Astrocyte of the spinal cord (primary cell): ENCODE measurements around the gene ZNF681.

Source experiments
- DNase-seq: peaks from one replicate; pipeline ENCODE4 v3.0.0; 2011; ENCODE audit warnings: low read depth, low spot score
- H3K4me3 ChIP-seq: 2 replicates; pipeline ENCODE4 v1.5.1; 2011; ENCODE audit warnings: low read depth, mild to moderate bottlenecking, low read length, moderate library complexity
- in situ Hi-C: cut with HindIII; loops from 2 replicates; pipeline ENCODE4 v1.10.0; 2017; ENCODE audit warnings: low sequenced_read_pairs
- TF ChIP-seq, protein P1 (sequence below): IDR thresholded peaks from 2 replicates; pipeline ENCODE4 v1.5.1; 2012; ENCODE audit warnings: low read depth, mild to moderate bottlenecking, low read length, inconsistent platforms

The ZNF681 gene

GRCh38 chr19:23799321-23799720 is 40.6 kb upstream of the ZNF681 start:
- no peak for DNase-seq
- in situ Hi-C loops, result no loop called here
- TF ChIP-seq, protein P1, sequence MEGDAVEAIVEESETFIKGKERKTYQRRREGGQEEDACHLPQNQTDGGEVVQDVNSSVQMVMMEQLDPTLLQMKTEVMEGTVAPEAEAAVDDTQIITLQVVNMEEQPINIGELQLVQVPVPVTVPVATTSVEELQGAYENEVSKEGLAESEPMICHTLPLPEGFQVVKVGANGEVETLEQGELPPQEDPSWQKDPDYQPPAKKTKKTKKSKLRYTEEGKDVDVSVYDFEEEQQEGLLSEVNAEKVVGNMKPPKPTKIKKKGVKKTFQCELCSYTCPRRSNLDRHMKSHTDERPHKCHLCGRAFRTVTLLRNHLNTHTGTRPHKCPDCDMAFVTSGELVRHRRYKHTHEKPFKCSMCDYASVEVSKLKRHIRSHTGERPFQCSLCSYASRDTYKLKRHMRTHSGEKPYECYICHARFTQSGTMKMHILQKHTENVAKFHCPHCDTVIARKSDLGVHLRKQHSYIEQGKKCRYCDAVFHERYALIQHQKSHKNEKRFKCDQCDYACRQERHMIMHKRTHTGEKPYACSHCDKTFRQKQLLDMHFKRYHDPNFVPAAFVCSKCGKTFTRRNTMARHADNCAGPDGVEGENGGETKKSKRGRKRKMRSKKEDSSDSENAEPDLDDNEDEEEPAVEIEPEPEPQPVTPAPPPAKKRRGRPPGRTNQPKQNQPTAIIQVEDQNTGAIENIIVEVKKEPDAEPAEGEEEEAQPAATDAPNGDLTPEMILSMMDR, result no peak
- no peak overlapping the region for H3K4me3 ChIP-seq

- H3K4me3 ChIP-seq, result no peak overlapping the region
- TF ChIP-seq, protein P1, result no peak
- no peak for DNase-seq
- in situ Hi-C loops, result no loop called here
Observed at GRCh38 chr19:23795462-23795861, 36.8 kb upstream of the ZNF681 start.

- in situ Hi-C loops, result no loop called here
- TF ChIP-seq, protein P1, result no peak
- H3K4me3 ChIP-seq, result no peak overlapping the region
- DNase-seq, result no peak
Observed at GRCh38 chr19:23792784-23793183, 34.1 kb upstream of the ZNF681 start.

- no peak for DNase-seq
- in situ Hi-C loops, result no loop called here
- TF ChIP-seq, protein P1, result no peak
- no peak overlapping the region for H3K4me3 ChIP-seq
Observed at GRCh38 chr19:23790641-23791488, 32.2 kb upstream of the ZNF681 start.

GRCh38 chr19:23789246-23789645 is 30.6 kb upstream of the ZNF681 start:
- TF ChIP-seq, protein P1, result no peak
- no peak overlapping the region for H3K4me3 ChIP-seq
- in situ Hi-C loops, result no loop called here
- no peak for DNase-seq

DNA sequence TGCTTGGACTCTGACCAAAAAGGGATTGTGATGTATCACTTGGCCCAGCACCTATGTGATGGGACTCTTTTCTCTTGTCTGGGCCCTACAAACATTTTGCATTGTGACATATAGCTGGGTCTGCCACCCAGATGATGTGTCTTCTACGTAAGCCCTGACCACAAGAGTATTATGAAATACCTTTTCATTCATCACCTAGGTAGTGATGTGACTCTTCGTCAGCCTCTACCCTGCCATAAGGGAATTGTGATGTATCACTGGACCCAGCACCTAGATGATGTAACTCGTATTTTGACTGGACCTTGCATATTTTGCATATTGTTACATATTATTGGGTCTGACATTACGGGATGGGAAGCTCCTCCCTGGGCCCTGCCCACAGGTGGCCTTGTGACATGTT is 29.7 kb upstream of the ZNF681 start:
- in situ Hi-C loops, result no loop called here
- TF ChIP-seq, protein P1, result no peak

More for the DNA sequence above, 29.7 kb upstream of the ZNF681 start:
- H3K4me3 ChIP-seq, result no peak overlapping the region
- DNase-seq, result no peak
